ENCODE data around the gene KANSL1. TPM values are rescaled to one million over a fixed set of nuclear protein-coding genes. Genes with fewer than 3 reads are reported as not detected.
"Not testable (repeated sequence)": the region's sequence is repeated elsewhere in the genome, so short reads cannot be mapped to it uniquely, and the experiment has no call there.

The KANSL1 gene
- total RNA-seq, 1 donor, result 216 TPM

GRCh38 chr17:46031920-46032319 lies 161.3 kb downstream of the KANSL1 start:
- Histone ChIP-seq H3K27me3 (ENCODE audit: insufficient read depth, low read length) (no peaks in the 10 kb centered on the region), H3K4me1 (ENCODE audit: insufficient read depth, low read length) (peaks cover 17% of the 10 kb centered on the region), H3K4me3 (ENCODE audit: low read length) (no peak overlapping the region), H3K9me3 (ENCODE audit: low read depth, low read length) (no peaks in the 10 kb centered on the region)

DNA sequence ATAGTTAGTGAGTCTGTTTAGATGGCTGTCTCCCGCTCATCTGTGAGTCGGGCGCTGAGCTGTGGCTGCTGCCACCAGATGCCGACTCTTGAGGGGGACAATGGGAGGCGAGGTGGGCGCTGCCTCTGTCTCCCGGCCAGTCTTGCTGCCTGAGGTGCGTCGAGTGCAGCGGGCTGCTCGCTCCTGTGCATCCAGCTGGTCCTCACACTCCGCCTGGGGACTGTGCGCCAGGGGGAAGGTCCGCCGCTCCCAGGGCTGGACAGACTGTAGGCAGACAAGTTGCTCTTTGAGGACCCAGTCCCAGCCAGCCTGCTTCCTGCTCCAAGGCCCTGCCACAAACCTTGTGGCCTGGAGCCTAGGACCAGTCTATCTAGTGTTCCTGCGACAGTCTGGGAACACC lies 161.8 kb downstream of the KANSL1 start:
- H3K27me3 ChIP-seq (ENCODE audit: insufficient read depth, low read length), result no peaks in the 10 kb centered on the region
- H3K4me1 ChIP-seq (ENCODE audit: insufficient read depth, low read length), result peaks cover 21% of the 10 kb centered on the region
- no peak overlapping the region for H3K4me3 ChIP-seq (ENCODE audit: low read length)
- H3K9me3 ChIP-seq (ENCODE audit: low read depth, low read length), result no peaks in the 10 kb centered on the region

GRCh38 chr17:46030752-46031151 lies 162.5 kb downstream of the KANSL1 start:
- H3K9me3 ChIP-seq (ENCODE audit: low read depth, low read length), result no peaks in the 10 kb centered on the region
- H3K4me3 ChIP-seq (ENCODE audit: low read length), result no peak overlapping the region

DNA sequence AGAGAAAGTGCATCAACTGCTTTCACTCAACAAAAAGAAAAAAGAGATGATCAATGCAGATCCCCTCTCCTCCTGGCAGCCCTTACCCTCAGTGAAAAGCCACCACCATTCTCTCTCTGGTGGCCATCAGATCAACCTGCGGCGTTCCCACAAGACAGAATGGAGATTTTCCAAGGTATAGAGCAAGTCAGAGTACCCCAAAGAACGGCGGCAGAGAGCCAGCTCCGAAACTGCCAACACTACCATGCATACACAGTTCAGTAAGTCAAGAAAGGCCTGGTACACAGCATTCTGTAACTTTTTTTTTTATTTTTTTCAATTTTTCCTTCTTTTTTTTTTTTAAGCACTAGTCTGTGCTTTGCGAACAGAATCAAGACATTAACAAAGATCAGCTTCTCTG lies 163.6 kb downstream of the KANSL1 start:
- Histone ChIP-seq H3K4me1 (ENCODE audit: insufficient read depth, low read length) (peaks cover 27% of the 10 kb centered on the region), H3K4me3 (ENCODE audit: low read length) (no peak overlapping the region), H3K27me3 (ENCODE audit: insufficient read depth, low read length) (no peaks in the 10 kb centered on the region), H3K9me3 (ENCODE audit: low read depth, low read length) (no peaks in the 10 kb centered on the region)

More at GRCh38 chr17:46030752-46031151, 162.5 kb downstream of the KANSL1 start:
- no peaks in the 10 kb centered on the region for H3K27me3 ChIP-seq (ENCODE audit: insufficient read depth, low read length)
- peaks cover 27% of the 10 kb centered on the region for H3K4me1 ChIP-seq (ENCODE audit: insufficient read depth, low read length)

DNA sequence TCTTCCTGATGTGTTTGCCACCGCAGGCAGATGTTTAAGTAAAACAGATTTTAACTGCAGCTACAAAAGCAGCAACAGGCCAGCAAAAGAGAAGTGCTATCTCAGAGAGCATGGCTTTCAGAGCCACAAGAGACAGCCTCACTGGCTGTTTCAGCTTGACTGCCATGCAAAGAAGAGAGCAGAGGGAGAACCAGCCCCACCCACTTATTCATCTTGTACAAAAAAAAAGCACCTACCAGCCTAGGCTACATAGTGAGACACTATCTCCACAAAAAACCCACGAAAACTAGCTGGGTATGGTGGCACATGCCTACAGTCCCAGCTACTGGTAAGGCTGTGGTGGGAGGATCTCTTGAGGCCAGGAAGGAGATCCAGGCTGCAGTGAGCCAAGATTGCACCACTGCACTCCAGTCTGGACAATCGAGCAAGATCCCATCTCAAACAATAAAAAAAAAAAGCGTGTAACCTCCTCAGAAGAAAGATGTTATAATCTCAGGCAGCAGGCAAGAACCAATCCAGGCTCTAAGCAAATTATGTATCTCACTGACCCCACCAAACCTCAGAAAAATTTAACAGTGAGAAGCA lies 164.2 kb downstream of the KANSL1 start:
- Histone ChIP-seq H3K4me3 (ENCODE audit: low read length) (no peak overlapping the region), H3K9me3 (ENCODE audit: low read depth, low read length) (no peaks in the 10 kb centered on the region), H3K4me1 (ENCODE audit: insufficient read depth, low read length) (peaks cover 27% of the 10 kb centered on the region), H3K27me3 (ENCODE audit: insufficient read depth, low read length) (no peaks in the 10 kb centered on the region)

GRCh38 chr17:46028374-46028773 lies 164.9 kb downstream of the KANSL1 start:
- no peak overlapping the region for H3K4me3 ChIP-seq (ENCODE audit: low read length)
- peaks cover 27% of the 10 kb centered on the region for H3K4me1 ChIP-seq (ENCODE audit: insufficient read depth, low read length)
- H3K9me3 ChIP-seq (ENCODE audit: low read depth, low read length), result no peaks in the 10 kb centered on the region
- no peaks in the 10 kb centered on the region for H3K27me3 ChIP-seq (ENCODE audit: insufficient read depth, low read length)

- Histone ChIP-seq H3K9me3 (ENCODE audit: low read depth, low read length) (no peaks in the 10 kb centered on the region), H3K27me3 (ENCODE audit: insufficient read depth, low read length) (no peaks in the 10 kb centered on the region), H3K4me1 (ENCODE audit: insufficient read depth, low read length) (peaks cover 27% of the 10 kb centered on the region), H3K4me3 (ENCODE audit: low read length) (no peak overlapping the region)
These were observed 165.3 kb downstream of the KANSL1 start for GRCh38 chr17:46027976-46028325.

DNA sequence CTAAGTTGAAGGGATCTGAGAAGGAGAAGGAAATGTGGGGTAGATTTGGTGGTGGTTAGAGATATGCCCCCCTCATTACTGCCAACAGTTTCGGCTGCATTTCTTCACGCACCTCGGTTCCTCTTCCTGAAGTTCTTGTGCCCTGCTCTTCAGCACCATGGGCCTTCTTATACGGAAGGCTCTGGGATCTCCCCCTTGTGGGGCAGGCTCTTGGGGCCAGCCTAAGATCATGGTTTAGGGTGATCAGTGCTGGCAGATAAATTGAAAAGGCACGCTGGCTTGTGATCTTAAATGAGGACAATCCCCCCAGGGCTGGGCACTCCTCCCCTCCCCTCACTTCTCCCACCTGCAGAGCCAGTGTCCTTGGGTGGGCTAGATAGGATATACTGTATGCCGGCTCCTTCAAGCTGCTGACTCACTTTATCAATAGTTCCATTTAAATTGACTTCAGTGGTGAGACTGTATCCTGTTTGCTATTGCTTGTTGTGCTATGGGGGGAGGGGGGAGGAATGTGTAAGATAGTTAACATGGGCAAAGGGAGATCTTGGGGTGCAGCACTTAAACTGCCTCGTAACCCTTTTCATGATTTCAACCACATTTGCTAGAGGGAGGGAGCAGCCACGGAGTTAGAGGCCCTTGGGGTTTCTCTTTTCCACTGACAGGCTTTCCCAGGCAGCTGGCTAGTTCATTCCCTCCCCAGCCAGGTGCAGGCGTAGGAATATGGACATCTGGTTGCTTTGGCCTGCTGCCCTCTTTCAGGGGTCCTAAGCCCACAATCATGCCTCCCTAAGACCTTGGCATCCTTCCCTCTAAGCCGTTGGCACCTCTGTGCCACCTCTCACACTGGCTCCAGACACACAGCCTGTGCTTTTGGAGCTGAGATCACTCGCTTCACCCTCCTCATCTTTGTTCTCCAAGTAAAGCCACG lies 165.9 kb downstream of the KANSL1 start:
- Histone ChIP-seq H3K27me3 (ENCODE audit: insufficient read depth, low read length) (no peaks in the 10 kb centered on the region), H3K4me3 (ENCODE audit: low read length) (no peak overlapping the region), H3K4me1 (ENCODE audit: insufficient read depth, low read length) (peaks cover 27% of the 10 kb centered on the region), H3K9me3 (ENCODE audit: low read depth, low read length) (no peaks in the 10 kb centered on the region)

- H3K4me1 ChIP-seq (ENCODE audit: insufficient read depth, low read length), result peaks cover 30% of the 10 kb centered on the region
- no peak overlapping the region for H3K4me3 ChIP-seq (ENCODE audit: low read length)
- H3K9me3 ChIP-seq (ENCODE audit: low read depth, low read length), result no peaks in the 10 kb centered on the region
- H3K27me3 ChIP-seq (ENCODE audit: insufficient read depth, low read length), result no peaks in the 10 kb centered on the region
These were observed 166.8 kb downstream of the KANSL1 start for GRCh38 chr17:46026166-46027047.

DNA sequence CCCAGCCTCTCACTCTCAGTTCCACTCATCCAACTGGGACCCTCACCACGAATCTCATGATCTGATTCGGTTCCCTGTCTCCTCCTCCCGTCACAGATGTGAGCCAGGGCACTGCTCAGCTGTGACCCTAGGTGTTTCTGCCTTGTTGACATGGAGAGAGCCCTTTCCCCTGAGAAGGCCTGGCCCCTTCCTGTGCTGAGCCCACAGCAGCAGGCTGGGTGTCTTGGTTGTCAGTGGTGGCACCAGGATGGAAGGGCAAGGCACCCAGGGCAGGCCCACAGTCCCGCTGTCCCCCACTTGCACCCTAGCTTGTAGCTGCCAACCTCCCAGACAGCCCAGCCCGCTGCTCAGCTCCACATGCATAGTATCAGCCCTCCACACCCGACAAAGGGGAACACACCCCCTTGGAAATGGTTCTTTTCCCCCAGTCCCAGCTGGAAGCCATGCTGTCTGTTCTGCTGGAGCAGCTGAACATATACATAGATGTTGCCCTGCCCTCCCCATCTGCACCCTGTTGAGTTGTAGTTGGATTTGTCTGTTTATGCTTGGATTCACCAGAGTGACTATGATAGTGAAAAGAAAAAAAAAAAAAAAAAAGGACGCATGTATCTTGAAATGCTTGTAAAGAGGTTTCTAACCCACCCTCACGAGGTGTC lies 167.6 kb downstream of the KANSL1 start:
- Histone ChIP-seq H3K9me3 (ENCODE audit: low read depth, low read length) (no peaks in the 10 kb centered on the region), H3K27me3 (ENCODE audit: insufficient read depth, low read length) (no peaks in the 10 kb centered on the region), H3K4me3 (ENCODE audit: low read length) (no peak overlapping the region), H3K4me1 (ENCODE audit: insufficient read depth, low read length) (peaks cover 38% of the 10 kb centered on the region)

GRCh38 chr17:46025060-46025459 lies 168.2 kb downstream of the KANSL1 start:
- H3K9me3 ChIP-seq (ENCODE audit: low read depth, low read length), result no peaks in the 10 kb centered on the region
- H3K4me3 ChIP-seq (ENCODE audit: low read length), result no peak overlapping the region
- H3K4me1 ChIP-seq (ENCODE audit: insufficient read depth, low read length), result peaks cover 44% of the 10 kb centered on the region
- H3K27me3 ChIP-seq (ENCODE audit: insufficient read depth, low read length), result no peaks in the 10 kb centered on the region

DNA sequence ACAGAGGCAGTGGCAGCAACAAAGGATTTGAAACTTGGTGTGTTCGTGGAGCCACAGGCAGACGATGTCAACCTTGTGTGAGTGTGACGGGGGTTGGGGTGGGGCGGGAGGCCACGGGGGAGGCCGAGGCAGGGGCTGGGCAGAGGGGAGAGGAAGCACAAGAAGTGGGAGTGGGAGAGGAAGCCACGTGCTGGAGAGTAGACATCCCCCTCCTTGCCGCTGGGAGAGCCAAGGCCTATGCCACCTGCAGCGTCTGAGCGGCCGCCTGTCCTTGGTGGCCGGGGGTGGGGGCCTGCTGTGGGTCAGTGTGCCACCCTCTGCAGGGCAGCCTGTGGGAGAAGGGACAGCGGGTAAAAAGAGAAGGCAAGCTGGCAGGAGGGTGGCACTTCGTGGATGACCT lies 168.6 kb downstream of the KANSL1 start:
- Histone ChIP-seq H3K9me3 (ENCODE audit: low read depth, low read length) (no peaks in the 10 kb centered on the region), H3K27me3 (ENCODE audit: insufficient read depth, low read length) (no peaks in the 10 kb centered on the region), H3K4me1 (ENCODE audit: insufficient read depth, low read length) (peaks cover 46% of the 10 kb centered on the region), H3K4me3 (ENCODE audit: low read length) (no peak overlapping the region)

GRCh38 chr17:46023783-46024388 lies 169.3 kb downstream of the KANSL1 start:
- H3K4me3 ChIP-seq (ENCODE audit: low read length), result no peak overlapping the region
- H3K9me3 ChIP-seq (ENCODE audit: low read depth, low read length), result no peaks in the 10 kb centered on the region
- no peaks in the 10 kb centered on the region for H3K27me3 ChIP-seq (ENCODE audit: insufficient read depth, low read length)
- peaks cover 42% of the 10 kb centered on the region for H3K4me1 ChIP-seq (ENCODE audit: insufficient read depth, low read length)

GRCh38 chr17:46023366-46023765 lies 169.9 kb downstream of the KANSL1 start:
- not testable (repeated sequence) for H3K9me3 ChIP-seq (ENCODE audit: low read depth, low read length); H3K27me3 ChIP-seq (ENCODE audit: insufficient read depth, low read length); H3K4me3 ChIP-seq (ENCODE audit: low read length)
- peaks cover 39% of the 10 kb centered on the region for H3K4me1 ChIP-seq (ENCODE audit: insufficient read depth, low read length)

All from mononuclear cell (primary cell).